SH-SY5Y (cell line): ENCODE measurements around the gene CYTH4.

Experiments
- GATA2 ChIP-seq: IDR thresholded peaks from 2 replicates; pipeline ENCODE4 v1.6.1; 2011; ENCODE audit warnings: mild to moderate bottlenecking, low read depth, low read length
- GATA3 ChIP-seq: IDR thresholded peaks from 2 replicates; pipeline ENCODE4 v1.6.1; 2011; ENCODE audit warnings: low read depth, mild to moderate bottlenecking, low read length, moderate library complexity

GRCh38 chr22:37274380-37274862, 7.9 kb upstream of the CYTH4 start:
- TF ChIP-seq GATA3: no peak
- TF ChIP-seq GATA2: no peak
